AG04450 (cell line): ENCODE results near the gene TPO. TPM values are rescaled to one million over a fixed set of nuclear protein-coding genes. Genes with fewer than 3 reads are reported as not detected.

Experiments
- CTCF ChIA-PET: fragments of 300-600, 350-600 bp; formaldehyde crosslinking; extraction: SDS; loops from one replicate; lab custom pipeline; 2022; ENCODE audit warnings: antibody characterized with exemption, inconsistent platforms; lab: Charles Lee
- POLR2A ChIA-PET: fragments of 350-600 bp; formaldehyde crosslinking; extraction: SDS; loops from one replicate; lab custom pipeline; 2021; ENCODE audit warnings: antibody characterized with exemption, inconsistent platforms; lab: Yijun Ruan, JAX
- DNase-seq: peaks from one replicate; pipeline ENCODE4 v3.0.0-alpha.2; 2011; ENCODE audit warnings: low read depth, low spot score
- H3K27ac ChIP-seq: one replicate; pipeline ENCODE4 v1.5.1; 2012; ENCODE audit warnings: low read depth, low read length, control low read depth
- H3K27me3 ChIP-seq: one replicate; pipeline ENCODE4 v1.6.0; 2012; ENCODE audit warnings: low read length; ENCODE audit not compliant: control insufficient read depth, insufficient read depth
- H3K4me3 ChIP-seq: 2 replicates; pipeline ENCODE4 v1.5.1; 2011; ENCODE audit warnings: mild to moderate bottlenecking, low read depth, low read length, control low read depth
- H3K9me3 ChIP-seq: 2 replicates; pipeline ENCODE4 v1.5.1; 2012; ENCODE audit warnings: low read length; ENCODE audit not compliant: control insufficient read depth, insufficient read depth
- polyA plus RNA-seq: library from polyadenylated mRNA; depleted of rRNA; stranded (reverse); fragments of >200 nt; gene quantifications from 2 replicates; pipeline ENCODE4 v1.2.3, GENCODE V29; 2011
- TF ChIP-seq, protein P1 (sequence below): IDR thresholded peaks from 2 replicates; pipeline ENCODE4 v1.5.1; 2011; ENCODE audit warnings: low read depth, low read length, control low read depth, inconsistent platforms

The TPO gene
- polyA plus RNA-seq, 1 experiment, result not detected

DNA sequence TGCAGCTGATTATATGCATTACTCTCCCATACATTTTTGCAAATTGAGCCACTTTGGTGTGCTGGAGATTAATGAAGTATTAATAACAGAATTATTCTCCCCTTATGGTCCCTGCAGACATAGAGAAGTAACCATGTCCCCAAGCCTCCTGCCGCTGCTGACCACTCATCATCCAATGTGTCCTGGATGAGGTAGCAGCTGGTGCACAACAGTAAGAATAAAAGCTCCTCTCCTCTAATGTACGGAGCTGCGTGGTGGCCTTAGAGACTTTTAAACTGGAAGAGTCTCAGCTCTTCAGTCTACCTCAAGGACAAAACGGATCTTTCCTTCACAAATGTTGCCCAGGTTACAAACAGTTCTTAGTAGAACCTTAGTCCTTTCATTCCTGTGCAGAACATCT is 37.7 kb downstream of the TPO start:
- no peak overlapping the region for H3K4me3 ChIP-seq
- no peak overlapping the region for H3K27ac ChIP-seq
- peaks cover 20% of the 10 kb centered on the region for H3K9me3 ChIP-seq
- H3K27me3 ChIP-seq, result no peaks in the 10 kb centered on the region
- CTCF ChIA-PET, result no interaction called here
- DNase-seq, result no peak
- TF ChIP-seq, protein P1, sequence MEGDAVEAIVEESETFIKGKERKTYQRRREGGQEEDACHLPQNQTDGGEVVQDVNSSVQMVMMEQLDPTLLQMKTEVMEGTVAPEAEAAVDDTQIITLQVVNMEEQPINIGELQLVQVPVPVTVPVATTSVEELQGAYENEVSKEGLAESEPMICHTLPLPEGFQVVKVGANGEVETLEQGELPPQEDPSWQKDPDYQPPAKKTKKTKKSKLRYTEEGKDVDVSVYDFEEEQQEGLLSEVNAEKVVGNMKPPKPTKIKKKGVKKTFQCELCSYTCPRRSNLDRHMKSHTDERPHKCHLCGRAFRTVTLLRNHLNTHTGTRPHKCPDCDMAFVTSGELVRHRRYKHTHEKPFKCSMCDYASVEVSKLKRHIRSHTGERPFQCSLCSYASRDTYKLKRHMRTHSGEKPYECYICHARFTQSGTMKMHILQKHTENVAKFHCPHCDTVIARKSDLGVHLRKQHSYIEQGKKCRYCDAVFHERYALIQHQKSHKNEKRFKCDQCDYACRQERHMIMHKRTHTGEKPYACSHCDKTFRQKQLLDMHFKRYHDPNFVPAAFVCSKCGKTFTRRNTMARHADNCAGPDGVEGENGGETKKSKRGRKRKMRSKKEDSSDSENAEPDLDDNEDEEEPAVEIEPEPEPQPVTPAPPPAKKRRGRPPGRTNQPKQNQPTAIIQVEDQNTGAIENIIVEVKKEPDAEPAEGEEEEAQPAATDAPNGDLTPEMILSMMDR, result no peak
- POLR2A ChIA-PET, result no interaction called here

DNA sequence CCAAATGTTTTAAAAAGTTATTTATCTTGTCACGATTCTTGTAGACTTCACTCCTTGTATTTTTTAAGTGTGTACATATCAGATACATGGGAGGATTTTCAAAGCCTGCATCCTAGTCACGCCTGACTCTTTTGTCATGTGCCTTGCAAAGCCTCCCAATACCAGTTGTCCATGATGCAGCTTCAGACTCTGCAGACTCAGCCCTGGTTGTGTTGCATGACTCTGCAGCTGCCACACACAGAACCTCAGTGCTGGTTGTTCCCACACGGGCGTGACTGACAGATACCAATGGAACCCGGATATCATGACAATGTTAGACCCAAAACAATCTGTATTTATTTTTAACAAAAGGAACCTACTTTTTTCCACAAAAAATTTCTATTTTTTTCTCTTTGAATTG is 38.2 kb downstream of the TPO start:
- no peak overlapping the region for H3K4me3 ChIP-seq
- H3K27me3 ChIP-seq, result no peaks in the 10 kb centered on the region
- no peak overlapping the region for H3K27ac ChIP-seq
- ChIA-PET POLR2A (no interaction called here), CTCF (no interaction called here)
- H3K9me3 ChIP-seq, result peaks cover 19% of the 10 kb centered on the region
- no peak for DNase-seq
- TF ChIP-seq, protein P1, result no peak

DNA sequence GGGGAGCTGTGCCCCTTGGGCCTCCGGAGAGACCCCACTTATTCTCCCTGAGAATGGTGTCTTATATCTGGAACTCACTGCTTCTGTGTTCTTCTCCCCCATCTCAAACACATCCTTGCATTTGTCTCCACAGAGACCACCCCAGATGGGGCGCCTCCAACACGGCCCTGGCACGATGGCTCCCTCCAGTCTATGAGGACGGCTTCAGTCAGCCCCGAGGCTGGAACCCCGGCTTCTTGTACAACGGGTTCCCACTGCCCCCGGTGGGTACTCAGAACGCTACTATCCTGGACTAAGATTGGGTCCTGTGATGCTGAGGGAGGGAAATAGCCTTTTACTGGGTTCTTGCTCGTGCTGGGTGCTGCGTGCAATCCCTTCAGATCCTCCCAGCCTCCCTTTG is 40.3 kb downstream of the TPO start:
- H3K4me3 ChIP-seq, result no peak overlapping the region
- TF ChIP-seq, protein P1, result no peak
- H3K27me3 ChIP-seq, result no peaks in the 10 kb centered on the region
- no peak for DNase-seq
- H3K27ac ChIP-seq, result no peak overlapping the region
- ChIA-PET POLR2A (no interaction called here), CTCF (no interaction called here)
- H3K9me3 ChIP-seq, result peaks cover 10% of the 10 kb centered on the region

DNA sequence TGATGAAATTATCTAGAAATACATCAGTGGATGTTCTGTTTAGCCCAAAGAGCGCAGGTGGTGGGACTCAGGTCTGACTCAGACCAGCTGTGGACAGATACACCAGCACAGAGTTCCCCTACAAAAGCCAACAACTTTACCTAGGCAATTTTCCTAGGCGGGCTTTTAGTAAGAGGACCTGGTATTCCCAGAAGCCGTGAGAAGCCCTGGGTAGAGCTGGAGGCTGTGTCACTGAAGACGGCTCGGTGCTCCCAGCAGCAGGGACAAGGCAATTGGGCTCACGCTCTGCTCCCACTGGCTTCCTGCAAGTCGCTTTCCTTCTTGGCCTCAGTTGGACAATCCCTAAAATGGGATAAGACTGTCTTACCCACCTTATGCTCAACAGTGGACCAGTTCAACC is 41.1 kb downstream of the TPO start:
- Histone ChIP-seq H3K27ac (no peak overlapping the region), H3K9me3 (peaks cover 10% of the 10 kb centered on the region), H3K4me3 (no peak overlapping the region), H3K27me3 (no peaks in the 10 kb centered on the region)
- POLR2A ChIA-PET, result no interaction called here
- TF ChIP-seq, protein P1, result no peak
- no peak for DNase-seq
- CTCF ChIA-PET, result no interaction called here

DNA sequence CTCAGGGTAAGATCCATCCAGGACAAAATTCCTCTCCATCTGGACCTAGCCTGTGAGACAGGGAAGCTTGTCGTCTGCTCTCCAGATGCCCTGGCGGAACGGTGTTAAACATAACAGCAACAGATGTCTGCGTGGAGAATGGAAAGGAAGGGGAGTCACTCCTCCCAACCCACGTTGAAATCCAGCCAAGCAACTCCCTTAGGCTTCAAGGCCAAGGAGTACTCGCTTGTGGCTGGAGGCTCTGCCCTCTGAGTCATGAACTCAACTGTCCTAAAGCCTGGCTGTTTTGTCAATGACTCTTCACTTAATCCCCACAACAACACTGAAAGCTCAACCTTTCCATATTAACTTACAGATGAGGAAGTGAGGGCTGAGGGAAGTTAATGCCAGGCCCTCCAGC is 42.2 kb downstream of the TPO start:
- CTCF ChIA-PET, result no interaction called here

More for the DNA sequence above, 42.2 kb downstream of the TPO start:
- Histone ChIP-seq H3K27ac (no peak overlapping the region), H3K9me3 (peaks cover 10% of the 10 kb centered on the region), H3K27me3 (no peaks in the 10 kb centered on the region), H3K4me3 (no peak overlapping the region)
- POLR2A ChIA-PET, result no interaction called here
- no peak for DNase-seq
- TF ChIP-seq, protein P1, result no peak
